H1 (cell line): ENCODE results near the gene SLC6A19. TPM values are rescaled to one million over a fixed set of nuclear protein-coding genes. Genes with fewer than 3 reads are reported as not detected.

Source experiments
- CTCF ChIA-PET: fragments of 300-600 bp; sonication (Branson Sonifier 250); formaldehyde crosslinking; loops from one replicate; lab custom pipeline; 2021; ENCODE audit not compliant: partially characterized antibody; lab: Charles Lee
- POLR2A ChIA-PET: fragments of 300-600 bp; sonication (Branson Sonifier 250); formaldehyde crosslinking; loops from one replicate; lab custom pipeline; 2021; ENCODE audit warnings: inconsistent platforms; ENCODE audit not compliant: partially characterized antibody; lab: Charles Lee
- DNase-seq, 2 experiments: peaks; one replicate each; pipeline versions ENCODE4 v3.0.0 to v3.0.0-alpha.2; 2010 to 2022; ENCODE audit warnings: low spot score in 2 of 2, low read depth in 1 of 2, mixed read lengths in 1 of 2
- FAIRE-seq: peaks from 2 replicates; lab custom pipeline; 2011; peaks lifted over from hg19 to GRCh38; lab: Jason Lieb, UNC
- H2AFZ ChIP-seq: 2 replicates; pipeline ENCODE4 v1.8.1; 2012; ENCODE audit warnings: low read length, inconsistent platforms
- H2AK5ac ChIP-seq: 2 replicates; pipeline ENCODE4 v1.6.1; 2013; ENCODE audit warnings: low read depth, low read length
- H2BK120ac ChIP-seq: replicated peaks from 2 replicates; pipeline ENCODE3; 2013; ENCODE audit warnings: low read depth, low read length, inconsistent platforms
- H2BK12ac ChIP-seq: 2 replicates; pipeline ENCODE4 v1.6.1; 2013; ENCODE audit warnings: low read depth, low read length
- H2BK15ac ChIP-seq: 2 replicates; pipeline ENCODE4 v1.6.1; 2013; ENCODE audit warnings: low read length
- H2BK20ac ChIP-seq: 2 replicates; pipeline ENCODE4 v1.6.1; 2013; ENCODE audit warnings: low read length
- H2BK5ac ChIP-seq: 2 replicates; pipeline ENCODE4 v1.6.1; 2013; ENCODE audit warnings: low read depth, low read length
- H3K14ac ChIP-seq: 2 replicates; pipeline ENCODE4 v1.6.1; 2013; ENCODE audit warnings: inconsistent platforms; ENCODE audit not compliant: insufficient read length
- H3K18ac ChIP-seq: 2 replicates; pipeline ENCODE4 v1.6.1; 2013; ENCODE audit warnings: low read length; ENCODE audit errors: extremely low read depth
- H3K23ac ChIP-seq: 2 replicates; pipeline ENCODE4 v1.6.1; 2013; ENCODE audit warnings: inconsistent platforms; ENCODE audit not compliant: insufficient read length
- H3K23me2 ChIP-seq: 2 replicates; pipeline ENCODE4 v1.6.1; 2013; ENCODE audit warnings: low read depth, low read length
- H3K27ac ChIP-seq: 2 replicates; pipeline ENCODE4 v1.6.1; 2011; ENCODE audit warnings: low read depth, low read length, inconsistent platforms
- H3K27me3 ChIP-seq, 4 experiments: replicated peaks in 1 of 4; 1 replicate in 1 of 4; 2 replicates in 3 of 4; pipeline versions ENCODE4 v1.6.1 to v1.8.1; 2011 to 2013; ENCODE audit warnings: low read length in 3 of 4, mild to moderate bottlenecking in 3 of 4, inconsistent platforms in 2 of 4, mixed read lengths in 2 of 4, moderate library complexity in 1 of 4; ENCODE audit not compliant: control insufficient read depth in 3 of 4, insufficient read depth in 3 of 4; ENCODE audit errors: extremely low read depth in 1 of 4
- H3K36me3 ChIP-seq, 4 experiments: 2 replicates each; pipeline versions ENCODE4 v1.6.1 to v1.8.1; 2011 to 2013; ENCODE audit warnings: mild to moderate bottlenecking in 4 of 4, low read length in 3 of 4, moderate library complexity in 2 of 4, control low read depth in 1 of 4, inconsistent platforms in 1 of 4; ENCODE audit not compliant: insufficient read depth in 4 of 4, control insufficient read depth in 2 of 4
- H3K4ac ChIP-seq: replicated peaks from 2 replicates; pipeline ENCODE3; 2013; ENCODE audit warnings: low read length, low read depth, mixed read lengths, inconsistent platforms; ENCODE audit not compliant: insufficient read length
- H3K4me1 ChIP-seq, 4 experiments: replicated peaks in 1 of 4; 1 replicate in 1 of 4; 2 replicates in 3 of 4; pipeline versions ENCODE4 v1.6.1 to v1.8.1; 2011 to 2013; ENCODE audit warnings: low read length in 3 of 4, inconsistent platforms in 2 of 4, mixed read lengths in 1 of 4; ENCODE audit not compliant: insufficient read depth in 4 of 4, control insufficient read depth in 3 of 4
- H3K4me2 ChIP-seq, 2 experiments: 2 replicates each; pipeline versions ENCODE4 v1.6.1 to v1.8.1; 2011 to 2013; ENCODE audit warnings: low read depth in 2 of 2, low read length in 2 of 2, control low read depth in 1 of 2, inconsistent platforms in 1 of 2, mild to moderate bottlenecking in 1 of 2; ENCODE audit not compliant: insufficient read depth in 1 of 2
- H3K4me3 ChIP-seq, 4 experiments: fragments of 200-600, 300-600 bp in 1 of 4; sonication (generic), shearing (Covaris generic), sonication (Bioruptor Twin) in 1 of 4; 2 replicates each; pipeline versions ENCODE4 v1.5.1 to v1.8.1; 2011 to 2016; ENCODE audit warnings: low read length in 4 of 4, low read depth in 3 of 4, control low read depth in 2 of 4, inconsistent platforms in 2 of 4, mild to moderate bottlenecking in 2 of 4, mixed read lengths in 1 of 4, moderate library complexity in 1 of 4; ENCODE audit not compliant: insufficient read depth in 2 of 4; ENCODE audit errors: extremely low read depth in 1 of 4
- H3K56ac ChIP-seq: replicated peaks from 2 replicates; pipeline ENCODE3; 2013; ENCODE audit warnings: low read depth, mild to moderate bottlenecking, mixed read lengths, low read length, inconsistent platforms; ENCODE audit not compliant: insufficient read length
- H3K79me1 ChIP-seq: 2 replicates; pipeline ENCODE4 v1.6.1; 2013; ENCODE audit warnings: low read depth, low read length, control low read depth
- H3K79me2 ChIP-seq, 2 experiments: 2 replicates each; pipeline versions ENCODE4 v1.6.1 to v1.8.1; 2012 to 2013; ENCODE audit warnings: low read length in 2 of 2, mild to moderate bottlenecking in 2 of 2, inconsistent platforms in 1 of 2; ENCODE audit not compliant: insufficient read depth in 2 of 2, control insufficient read depth in 1 of 2
- H3K9ac ChIP-seq, 4 experiments: replicated peaks in 1 of 4; 1 replicate in 1 of 4; 2 replicates in 3 of 4; pipeline versions ENCODE4 v1.6.1 to v1.8.1; 2011 to 2013; ENCODE audit warnings: low read depth in 3 of 4, low read length in 3 of 4, control low read depth in 2 of 4, mild to moderate bottlenecking in 2 of 4, moderate library complexity in 2 of 4, inconsistent platforms in 1 of 4; ENCODE audit errors: extremely low read depth in 1 of 4
- H3K9me3 ChIP-seq, 2 experiments: 2 replicates each; pipeline versions ENCODE4 v1.6.1 to v1.8.1; 2012 to 2013; ENCODE audit warnings: mild to moderate bottlenecking in 2 of 2, moderate library complexity in 2 of 2, control low read depth in 1 of 2, inconsistent platforms in 1 of 2, low read depth in 1 of 2, low read length in 1 of 2, mixed read lengths in 1 of 2; ENCODE audit not compliant: insufficient read depth in 2 of 2
- H4K20me1 ChIP-seq, 2 experiments: replicated peaks in 1 of 2; 2 replicates each; pipeline versions ENCODE3 to v1.8.1; 2011 to 2013; ENCODE audit warnings: inconsistent platforms in 2 of 2, low read length in 2 of 2, mild to moderate bottlenecking in 1 of 2; ENCODE audit not compliant: insufficient read depth in 2 of 2, control insufficient read depth in 1 of 2
- H4K5ac ChIP-seq: 2 replicates; pipeline ENCODE4 v1.6.1; 2013; ENCODE audit warnings: low read length, low read depth, mixed read lengths, inconsistent platforms; ENCODE audit not compliant: insufficient read length
- H4K8ac ChIP-seq: 2 replicates; pipeline ENCODE4 v1.8.0; 2013; ENCODE audit warnings: mild to moderate bottlenecking, moderate library complexity, low read length, inconsistent platforms; ENCODE audit not compliant: insufficient read depth; ENCODE audit errors: extremely low read depth
- H4K91ac ChIP-seq: replicated peaks from 2 replicates; pipeline ENCODE3; 2013; ENCODE audit warnings: low read length, mixed read lengths, inconsistent platforms; ENCODE audit not compliant: insufficient read length
- ATF2 ChIP-seq: IDR thresholded peaks from 2 replicates; pipeline ENCODE4 v1.6.1; 2012; ENCODE audit warnings: low read length, inconsistent platforms
- CTBP2 ChIP-seq: IDR thresholded peaks from 2 replicates; pipeline ENCODE4 v1.7.0; 2011; ENCODE audit warnings: borderline replicate concordance, mild to moderate bottlenecking, moderate library complexity, mixed read lengths, low read length; ENCODE audit not compliant: insufficient read depth, insufficient read length
- EP300 ChIP-seq, 2 experiments: IDR thresholded peaks; 1 replicate in 1 of 2; 2 replicates in 1 of 2; pipeline ENCODE4 v1.6.1; 2011 to 2012; ENCODE audit warnings: low read depth in 2 of 2, low read length in 2 of 2, mild to moderate bottlenecking in 2 of 2, borderline replicate concordance in 1 of 2, inconsistent platforms in 1 of 2, moderate library complexity in 1 of 2
- GABPA ChIP-seq: IDR thresholded peaks from 2 replicates; pipeline ENCODE4 v1.6.1; 2011; ENCODE audit warnings: mild to moderate bottlenecking, low read length, moderate library complexity, borderline replicate concordance; ENCODE audit not compliant: insufficient read depth
- HDAC2 ChIP-seq, 2 experiments: fragments of 300-600 bp in 1 of 2; sonication (generic) in 1 of 2; IDR thresholded peaks; 2 replicates each; pipeline ENCODE4 v1.6.1; 2011 to 2012; ENCODE audit warnings: low read depth in 2 of 2, low read length in 2 of 2, mild to moderate bottlenecking in 2 of 2, moderate library complexity in 2 of 2, borderline replicate concordance in 1 of 2, inconsistent platforms in 1 of 2
- HDAC6 ChIP-seq: IDR thresholded peaks from one replicate; pipeline ENCODE4 v1.7.1; 2012; ENCODE audit warnings: low read depth, mild to moderate bottlenecking, inconsistent platforms, low read length, moderate library complexity
- KDM1A ChIP-seq: fragments of 200-600, 300-600 bp; sonication (generic); IDR thresholded peaks from 2 replicates; pipeline ENCODE4 v1.7.1; 2016; ENCODE audit warnings: mild to moderate bottlenecking, low read length, borderline replicate concordance
- PHF8 ChIP-seq: fragments of 200-600 bp; sonication (generic); conservative IDR thresholded peaks from 2 replicates; pipeline ENCODE4 v1.7.1; 2012; ENCODE audit warnings: low read depth, mild to moderate bottlenecking, inconsistent platforms, low read length, moderate library complexity
- TAF1 ChIP-seq: IDR thresholded peaks from 2 replicates; pipeline ENCODE4 v1.6.1; 2011; ENCODE audit warnings: mild to moderate bottlenecking, low read depth, low read length
- WGBS, 2 experiments: shearing (Covaris generic) in 1 of 2; methylation state at CpG; one replicate each; pipeline versions ENCODE4 v1.1.6 to v1.1.7; 2013 to 2015; ENCODE audit warnings: low lambda C conversion rate in 2 of 2, mixed read lengths in 2 of 2, inconsistent platforms in 1 of 2, low coverage in 1 of 2, missing lambda C conversion rate in 1 of 2; ENCODE audit not compliant: insufficient replicate concordance in 2 of 2, insufficient coverage in 1 of 2, insufficient read length in 1 of 2; ENCODE audit errors: extremely low coverage in 1 of 2, missing lambda C conversion rate in 1 of 2; 5-methylcytosine and 5-hydroxymethylcytosine counted together
- polyA plus RNA-seq, 7 experiments: library from polyadenylated mRNA; depleted of rRNA in 3 of 7; stranded (reverse) in 5 of 7; unstranded in 2 of 7; fragments of >200 nt in 5 of 7; fragments of 200-250 nt in 2 of 7; gene quantifications; 1 replicate in 5 of 7; 2 replicates in 1 of 7; 4 replicates in 1 of 7; pipeline versions ENCODE4 v1.2.1 to v1.2.3, GENCODE V29; 2011 to 2013; ENCODE audit warnings: missing spikeins in 2 of 7, mixed read lengths in 2 of 7
- total RNA-seq: library from RNA; stranded (reverse); fragmentation: NEBNext Ultra II Directional; extraction: Animal tissue kit (Norgen Biotek cat#: 25700); gene quantifications from 2 replicates; pipeline ENCODE4 v1.2.1, GENCODE V29; 2021

SLC6A19 gene
- total and polyA plus RNA-seq, 2 of the 8 experiments (the other 6 are each of a cell fraction or from before 2014, with no cell fraction given), result 0.02 TPM; not detected in 1

GRCh38 chr5:1159774-1160406 is 41.5 kb upstream of the SLC6A19 start:
- no peak overlapping the region; the same call in 1 of the 2 replicates for H3K18ac ChIP-seq
- H3K9me3 ChIP-seq, result peaks cover 3 to 10% of the 10 kb centered on the region in 2 experiments; a peak in 2 of 4 replicates
- H3K14ac ChIP-seq, result no peak overlapping the region
- FAIRE-seq, result no peak
- no peak overlapping the region for H2BK5ac ChIP-seq
- H3K27me3 ChIP-seq, result peaks cover 13 to 24% (median 22%) of the 10 kb centered on the region in 4 experiments
- H3K23me2 ChIP-seq, result peaks cover 3% of the 10 kb centered on the region; the same call in 1 of the 2 replicates
- no peak overlapping the region for H3K23ac ChIP-seq
- H3K4me3 ChIP-seq, result no peak overlapping the region
- H2BK20ac ChIP-seq, result no peak overlapping the region
- H3K27ac ChIP-seq, result no peak overlapping the region
- no peak overlapping the region for H3K56ac ChIP-seq
- no peak overlapping the region for H3K4me2 ChIP-seq
- no peak overlapping the region for H4K91ac ChIP-seq
- no peak overlapping the region for H2AFZ ChIP-seq
- no peak overlapping the region for H2AK5ac ChIP-seq
- ChIA-PET POLR2A (no interaction called here), CTCF (interaction anchor here (0.9 to 1.1 kb wide), 3 partner anchors 9 to 226 kb away, joined by 3 to 4 read pairs (median 4); no protein-coding TSS in a partner anchor)
- peaks cover 0 to 2% of the 10 kb centered on the region in 2 experiments for H4K20me1 ChIP-seq
- H3K4ac ChIP-seq, result no peak overlapping the region
- TF ChIP-seq CTBP2, result no peak
- TF ChIP-seq HDAC6, result no peak
- TF ChIP-seq EP300 (IDR thresholded peaks at IDR 0.05; ENCODE audit: borderline replicate concordance in 1 of 2, low read depth in 2 of 2, low read length in 2 of 2), result no peak
- TF ChIP-seq GABPA, result no peak
- TF ChIP-seq HDAC2 (IDR thresholded peaks at IDR 0.05; ENCODE audit: borderline replicate concordance in 1 of 2, low read depth in 2 of 2, low read length in 2 of 2), result no peak
- TF ChIP-seq PHF8, result no peak
- no peak for TF ChIP-seq TAF1
- no peak for TF ChIP-seq KDM1A
- no peak for TF ChIP-seq ATF2
- H3K79me2 ChIP-seq, result no peaks in the 10 kb centered on the region
- no peak overlapping the region for H4K8ac ChIP-seq
- H3K36me3 ChIP-seq, result no peaks in the 10 kb centered on the region
- H3K9ac ChIP-seq, result no peak overlapping the region
- no peak overlapping the region for H4K5ac ChIP-seq
- H3K79me1 ChIP-seq, result no peaks in the 10 kb centered on the region
- no peak overlapping the region for H2BK120ac ChIP-seq
- 88% methylated on average over 4 of the region's 4 CpGs; no CpG with 5 or more reads in 1 of the 2 experiments for WGBS, 2 experiments
- peaks cover 0 to 3% (median 0%) of the 10 kb centered on the region in 4 experiments; a peak in 2 of 7 replicates for H3K4me1 ChIP-seq
- H2BK12ac ChIP-seq, result no peak overlapping the region
- H2BK15ac ChIP-seq, result no peak overlapping the region
- DNase-seq, result no peak
